GM18907 (cell line): Measurements from ENCODE around the gene CAPZB.
"Not testable (repeated sequence)": the region's sequence is repeated elsewhere in the genome, so short reads cannot be mapped to it uniquely, and the experiment has no call there.

Experiments
- ATAC-seq: cut with Tn5 transposase; IDR thresholded peaks from one replicate; pipeline ENCODE4 v1.9.1; 2021; ENCODE audit warnings: mild to moderate bottlenecking, moderate library complexity; ENCODE audit not compliant: unreplicated experiment

The CAPZB gene

DNA sequence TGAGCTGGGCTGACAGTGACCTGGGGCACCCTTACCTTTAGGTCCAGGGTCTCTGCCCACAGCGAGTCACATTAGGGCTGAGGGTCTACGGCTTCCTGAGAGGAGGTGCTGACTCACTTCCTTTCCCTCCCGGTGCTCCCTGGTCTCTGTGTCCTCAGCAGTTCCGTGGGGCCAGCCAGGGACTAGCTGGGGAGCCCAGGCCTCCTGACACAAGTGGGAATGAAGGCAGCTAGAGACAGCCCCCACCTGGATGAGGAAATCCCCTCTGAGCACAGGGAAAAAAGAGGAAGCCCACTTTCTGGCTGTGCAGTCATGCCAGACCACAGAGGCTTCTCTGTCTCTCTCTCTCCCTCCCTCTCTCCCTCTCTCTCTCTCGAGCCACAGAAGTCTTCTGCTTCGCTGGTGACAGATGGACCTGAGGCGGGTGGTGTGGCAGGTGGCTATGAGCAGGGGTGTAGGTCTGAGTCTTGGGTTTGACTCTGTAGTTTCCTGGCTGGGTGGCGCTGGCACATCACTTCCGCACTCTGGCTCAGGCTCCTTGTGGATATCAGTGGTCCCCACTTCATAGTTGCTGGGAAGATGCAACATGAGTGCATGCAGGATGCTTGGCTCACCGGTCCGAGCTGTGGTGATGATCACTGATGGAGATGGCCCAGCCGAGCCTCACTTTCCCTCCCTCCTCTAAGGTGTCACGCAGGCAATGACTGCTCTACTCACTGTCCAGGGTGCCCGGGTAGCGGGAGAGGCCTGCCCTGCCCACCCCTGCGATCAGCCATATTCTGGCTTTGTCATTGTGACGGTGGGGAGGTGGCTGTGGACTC, 169.8 kb downstream of the CAPZB start:
- peak; percentile 36 for ATAC-seq

DNA sequence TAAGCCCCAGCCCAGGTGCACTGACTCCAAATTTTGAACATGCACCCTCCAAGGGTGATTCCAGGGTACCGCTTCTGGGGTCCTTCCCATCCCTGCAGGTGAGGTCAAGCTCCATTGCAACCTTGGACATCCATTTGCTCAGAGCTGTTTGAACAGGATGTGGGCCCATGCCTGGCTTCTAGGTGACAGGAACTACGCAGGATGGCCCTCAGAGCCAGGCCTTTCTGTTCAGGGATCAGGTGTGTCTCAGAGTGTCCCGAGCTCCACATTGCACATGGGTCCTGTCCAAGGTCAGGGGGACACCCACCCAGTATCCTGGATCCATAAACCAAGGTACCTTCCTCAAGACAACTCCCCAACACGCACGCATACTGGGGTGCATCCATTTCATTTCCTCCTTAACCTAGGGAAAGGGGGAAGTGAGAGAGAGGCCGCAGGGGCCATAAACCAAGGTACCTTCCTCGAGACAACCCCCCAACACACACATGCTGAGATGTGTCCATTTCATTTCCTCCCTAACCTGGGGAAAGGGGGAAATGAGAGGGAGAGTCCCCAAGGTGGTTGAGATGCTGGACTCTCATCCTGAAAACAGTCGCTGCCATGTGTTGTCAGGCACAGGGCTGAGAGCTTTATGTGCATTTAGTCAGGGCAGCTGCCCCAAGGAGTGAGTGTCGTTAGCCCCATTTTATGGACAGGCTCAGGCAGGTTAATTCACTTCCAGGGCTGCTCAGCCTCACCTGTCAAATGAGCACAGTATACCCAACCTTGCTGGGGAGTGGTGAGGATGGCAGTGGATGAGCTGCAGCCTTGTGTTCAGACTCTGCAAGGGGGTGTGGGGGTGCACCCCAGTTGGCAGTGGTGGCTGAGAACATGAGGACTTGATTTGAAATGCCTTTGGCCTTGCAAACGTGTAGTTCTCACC, 171.1 kb downstream of the CAPZB start:
- ATAC-seq, result no peak

DNA sequence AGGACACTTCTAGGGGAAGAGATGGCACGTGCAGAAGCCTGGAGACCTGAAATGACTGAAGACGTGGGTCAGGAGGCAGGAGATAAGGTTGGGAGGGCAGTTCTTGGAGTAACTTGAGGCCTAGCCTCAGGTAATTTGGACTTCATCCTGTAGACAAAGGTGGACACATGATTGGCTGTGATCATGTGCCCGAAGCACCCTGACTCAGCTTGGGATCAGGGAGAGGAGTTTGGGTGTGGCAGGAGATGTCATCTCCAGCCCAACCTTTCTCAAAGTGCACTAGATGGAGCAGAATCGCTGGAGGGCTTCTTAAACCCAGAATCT, 171.7 kb downstream of the CAPZB start:
- no peak for ATAC-seq

DNA sequence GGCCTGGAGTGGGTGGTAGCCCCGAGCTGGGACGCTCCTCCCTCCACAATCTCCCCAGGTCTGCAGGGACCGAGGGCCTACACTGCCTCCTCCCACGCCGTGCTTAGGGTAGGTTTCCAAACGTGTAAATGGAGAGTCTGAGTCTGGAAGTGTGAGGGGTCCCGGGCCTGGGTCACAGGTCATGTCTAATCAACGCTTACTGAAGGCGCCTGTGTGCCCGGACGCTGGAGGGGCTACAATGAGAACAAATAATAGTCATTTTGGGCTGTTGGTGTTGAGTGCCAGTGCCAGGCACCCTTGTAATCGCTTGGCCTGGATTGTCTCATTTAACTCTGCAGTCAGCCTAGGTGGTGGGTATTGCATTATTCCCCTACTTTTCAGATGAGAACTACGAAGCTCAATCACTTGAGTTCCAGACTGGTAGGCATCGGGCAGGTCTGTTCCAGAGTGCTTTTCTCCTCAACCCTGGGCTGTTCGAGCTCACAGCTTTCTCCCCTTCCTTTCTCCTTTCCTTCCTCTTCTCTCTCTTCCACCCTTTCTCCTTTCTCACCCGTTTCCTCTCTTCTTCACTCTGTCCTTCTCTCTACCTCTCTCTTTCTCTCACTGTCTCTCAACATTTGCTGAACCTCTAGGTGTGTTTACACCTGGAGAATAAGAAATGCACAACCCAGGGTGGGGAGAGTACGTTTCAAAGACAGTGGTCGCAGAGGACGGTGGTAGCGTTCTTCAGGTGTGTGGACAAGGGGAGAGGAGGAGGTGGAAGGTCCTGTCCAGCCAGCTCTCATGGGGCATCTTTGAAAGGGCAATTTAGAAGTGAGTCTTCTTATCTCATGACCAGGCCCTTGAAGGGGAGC, 172.3 kb downstream of the CAPZB start:
- ATAC-seq, result peak; percentile 9

DNA sequence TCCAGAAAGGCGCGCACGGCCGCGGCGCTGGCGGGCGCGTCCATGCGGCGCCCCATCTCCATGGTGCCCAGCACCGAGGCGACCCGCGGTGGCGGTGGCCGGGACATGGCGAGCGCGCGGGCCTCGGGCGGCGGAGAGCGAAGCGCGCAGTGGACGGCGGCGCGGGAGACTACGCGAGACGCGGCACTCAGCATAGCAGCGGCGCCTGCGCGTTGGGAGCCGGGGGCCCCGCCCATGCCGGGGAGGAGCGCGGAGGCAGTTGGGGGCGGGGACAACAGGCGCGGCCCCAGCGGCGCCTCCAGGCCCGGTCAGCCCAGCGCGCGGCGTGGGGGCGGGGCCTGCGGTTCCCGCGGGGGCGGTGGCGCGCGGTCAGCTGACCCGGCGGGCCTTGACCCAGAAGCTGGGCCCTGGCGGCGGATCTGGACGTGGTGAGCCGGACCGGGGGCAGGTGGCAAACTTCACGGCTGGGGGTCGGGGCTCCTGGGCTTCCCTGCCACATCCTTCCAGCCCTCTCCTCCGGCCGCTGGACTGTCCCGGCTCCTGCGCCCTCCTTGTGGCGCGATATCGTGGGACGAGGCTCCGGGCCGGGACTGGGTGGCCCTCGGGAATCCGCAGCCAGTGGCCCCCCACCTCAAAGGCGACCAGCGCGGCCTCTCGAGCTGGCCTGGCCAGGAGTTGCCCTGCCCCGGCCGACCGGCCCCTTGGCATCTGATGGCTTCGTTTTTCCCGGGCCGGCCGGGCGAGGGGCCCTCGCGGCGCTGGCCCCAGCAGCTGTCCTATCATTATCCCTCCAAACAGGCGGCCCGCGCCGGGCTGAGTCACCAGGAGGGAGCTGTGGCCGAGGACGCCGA, 173.2 kb downstream of the CAPZB start, which contains the start of the genes AKR7A2 and SLC66A1:
TSS of gene AKR7A2 (minus strand) at position 214 of the 851 bp plus-strand sequence. CDS start at position 194, 20 bp downstream.
TSS of gene SLC66A1 (plus strand) at position 396 of the 851 bp plus-strand sequence. CDS start 5,352 bp downstream, outside the sequence.
- peak; percentile 78 for ATAC-seq

DNA sequence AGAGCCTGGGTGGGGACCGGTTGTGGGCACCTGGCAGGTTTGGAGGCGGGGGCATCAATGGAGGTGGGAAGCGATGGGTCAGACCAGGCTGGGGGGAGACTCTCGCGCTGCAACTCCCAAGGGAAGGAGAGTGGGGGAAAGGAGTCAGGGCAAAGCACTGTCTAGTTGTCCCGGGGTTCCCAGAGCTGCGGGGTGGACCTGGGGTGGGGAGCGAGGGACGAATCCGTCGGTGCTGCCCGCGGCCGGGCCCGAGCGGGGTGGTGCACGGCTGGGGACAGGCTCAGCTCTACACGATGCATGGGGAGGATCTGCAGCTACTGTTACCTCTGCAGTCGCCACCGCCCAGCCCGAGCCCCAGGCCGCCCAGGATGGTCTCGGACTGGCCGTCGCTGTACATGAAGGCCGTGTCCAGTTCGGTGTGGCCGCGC, 173.8 kb downstream of the CAPZB start:
- ATAC-seq, result peak; percentile 14

DNA sequence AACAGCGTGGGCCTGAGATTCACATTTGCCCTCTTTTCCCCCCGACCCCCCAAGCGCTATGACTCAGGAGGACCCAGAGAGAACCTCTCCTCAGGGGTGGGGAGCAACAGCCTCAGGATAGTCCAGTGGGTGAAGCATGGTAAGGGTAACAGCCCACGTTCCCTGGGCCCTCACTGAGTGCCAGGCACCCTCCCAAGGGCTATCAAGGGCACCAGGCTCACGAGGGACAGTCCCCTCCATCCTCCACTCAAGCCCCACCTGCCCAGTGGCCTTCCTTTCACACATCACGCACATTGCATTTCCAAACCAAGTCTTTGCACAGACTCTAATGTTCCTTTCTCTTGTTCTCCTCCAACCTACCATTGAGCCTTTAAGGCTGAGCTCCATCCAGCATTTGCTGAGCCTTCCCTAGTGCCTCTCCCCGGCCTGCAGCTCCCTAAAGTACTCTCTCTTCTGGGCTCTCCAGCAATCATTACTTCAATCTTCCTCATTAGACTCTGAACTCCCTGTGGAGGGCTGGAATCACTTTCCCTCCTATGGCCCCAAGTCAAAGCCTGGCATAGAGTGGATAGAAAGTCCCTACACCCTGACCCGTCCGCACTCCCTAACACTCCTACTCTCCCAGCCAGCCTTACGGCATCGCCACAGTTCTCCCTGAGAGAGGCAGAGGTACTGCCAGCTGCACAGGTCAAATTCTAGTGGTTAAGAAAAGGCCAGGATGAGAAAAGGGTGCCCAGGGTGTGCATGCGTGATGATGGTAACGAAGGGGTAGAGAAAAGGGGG, 174.4 kb downstream of the CAPZB start:
- no peak for ATAC-seq

DNA sequence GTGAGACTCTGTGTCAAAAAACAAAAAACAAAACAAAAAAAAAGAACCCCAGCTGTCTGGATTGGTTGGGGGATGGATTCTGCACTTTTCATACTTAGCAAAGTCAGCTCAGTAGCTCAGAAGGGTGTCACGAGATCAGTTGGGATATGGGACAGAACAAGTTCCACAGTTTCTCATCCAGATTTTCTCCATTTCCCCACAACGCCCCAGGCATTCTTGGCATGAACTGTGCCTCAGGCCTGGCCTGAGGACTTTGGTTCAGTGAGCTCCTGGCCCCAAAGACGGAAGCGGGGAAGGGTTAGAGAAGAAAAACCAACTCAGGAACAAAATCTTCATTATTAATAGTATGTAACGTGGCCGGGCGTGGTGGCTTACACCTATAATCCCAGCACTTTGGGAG, 175.3 kb downstream of the CAPZB start:
- no peak for ATAC-seq

DNA sequence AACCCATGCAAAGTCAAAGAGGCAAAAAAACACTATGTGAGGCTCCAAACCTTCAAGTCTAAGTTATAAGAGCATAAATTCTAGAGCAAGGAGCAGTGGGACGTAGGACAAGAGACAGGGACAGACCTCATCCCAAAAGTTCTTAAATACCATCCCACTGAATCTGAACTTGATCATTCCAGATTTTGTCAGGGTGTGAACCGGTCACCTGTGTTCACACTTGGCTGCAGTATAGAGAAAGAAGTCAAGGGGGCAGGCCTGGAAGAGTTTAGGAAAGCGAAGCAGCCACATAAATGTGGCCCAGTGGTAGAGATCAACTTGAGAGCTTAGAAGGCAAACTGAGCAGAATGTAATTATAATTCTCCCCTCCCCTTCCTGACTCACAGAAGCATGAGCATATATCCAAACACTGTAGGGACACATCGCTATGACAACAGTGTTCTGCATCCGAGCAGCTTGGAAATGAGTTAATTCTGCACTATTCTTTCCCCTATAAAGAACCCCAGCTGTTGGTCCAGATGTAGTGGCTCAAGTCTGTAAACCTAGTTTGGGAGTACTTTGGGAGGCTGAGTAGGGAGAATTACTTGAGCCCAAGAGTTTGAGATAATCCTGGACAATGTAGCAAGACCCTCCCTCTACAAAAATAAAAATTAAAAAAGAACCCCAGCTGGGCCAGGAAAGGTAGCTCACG, 176.1 kb downstream of the CAPZB start:
- no peak for ATAC-seq

DNA sequence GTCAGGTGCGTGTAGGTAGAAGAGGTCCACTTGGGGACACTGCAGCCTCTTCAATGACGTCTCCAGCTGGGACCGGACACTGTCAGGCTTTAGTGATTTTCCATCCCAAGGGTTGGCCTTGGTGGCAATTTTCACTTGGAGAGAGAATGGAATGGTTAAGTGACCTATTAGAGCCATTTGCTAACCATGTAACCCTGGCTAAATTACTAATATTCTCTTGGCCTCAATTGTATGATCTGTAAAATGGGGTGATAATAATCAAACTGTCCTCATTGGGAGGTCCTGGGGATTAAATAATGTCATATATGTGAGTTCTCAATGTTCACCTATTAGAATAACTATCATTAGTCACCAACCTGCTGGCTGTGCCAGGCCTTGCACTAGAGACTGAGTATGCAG, 176.8 kb downstream of the CAPZB start:
- ATAC-seq, result no peak

DNA sequence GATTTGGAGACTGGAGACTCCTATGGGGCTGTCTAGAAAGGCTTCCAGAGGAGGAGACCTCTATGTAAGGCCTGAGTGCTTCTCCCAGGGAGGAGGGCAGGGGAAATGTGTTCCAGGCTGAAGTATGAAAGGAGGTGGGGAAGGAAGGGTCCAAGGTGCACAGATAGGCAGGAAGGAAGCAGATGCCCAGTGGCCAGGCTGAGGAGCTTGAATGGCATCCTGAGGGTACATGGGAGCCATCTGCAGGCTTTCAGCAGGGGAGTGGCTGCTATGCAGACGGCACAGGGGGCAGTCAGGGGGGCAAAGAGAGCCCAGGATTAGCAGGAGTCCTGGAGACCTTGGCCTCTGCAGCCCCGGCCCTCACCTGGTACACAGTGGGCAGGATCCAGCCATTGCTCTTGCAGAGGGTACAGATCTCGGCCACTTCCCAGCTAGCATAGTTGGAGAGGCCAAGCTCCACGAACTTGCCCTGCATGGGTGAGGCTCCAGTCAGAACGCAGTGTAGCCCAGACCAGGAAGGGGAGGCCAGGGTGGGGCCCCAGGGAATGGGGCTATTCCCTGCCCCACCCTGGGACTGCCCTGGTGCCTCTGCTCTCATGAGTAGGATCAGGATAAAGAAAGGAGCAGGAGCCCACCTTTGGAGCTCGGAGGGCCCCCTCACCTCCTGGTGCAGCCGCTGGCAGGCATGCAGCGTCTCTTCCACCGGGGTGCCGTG, 177.4 kb downstream of the CAPZB start:
- ATAC-seq, result no peak

DNA sequence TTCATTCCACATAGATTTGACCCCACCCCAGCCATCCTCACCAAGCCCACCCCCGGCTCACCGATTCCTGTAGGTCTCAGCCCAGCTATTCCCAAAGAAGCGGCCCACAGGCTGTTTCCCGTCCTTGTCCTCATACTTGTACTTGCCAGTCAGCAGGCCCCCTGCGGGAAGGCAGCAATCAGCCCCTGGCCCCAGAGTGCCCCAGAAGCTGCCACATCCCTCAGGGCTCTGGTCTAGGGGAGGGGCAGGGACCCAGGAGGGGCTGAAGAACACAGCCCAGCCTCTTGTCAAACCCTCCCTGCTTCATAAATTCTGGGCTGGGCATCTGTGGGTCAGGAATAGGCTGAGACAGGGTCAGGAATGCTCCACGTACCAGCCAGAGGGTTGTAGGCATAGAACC, 178.4 kb downstream of the CAPZB start:
- ATAC-seq, result no peak

DNA sequence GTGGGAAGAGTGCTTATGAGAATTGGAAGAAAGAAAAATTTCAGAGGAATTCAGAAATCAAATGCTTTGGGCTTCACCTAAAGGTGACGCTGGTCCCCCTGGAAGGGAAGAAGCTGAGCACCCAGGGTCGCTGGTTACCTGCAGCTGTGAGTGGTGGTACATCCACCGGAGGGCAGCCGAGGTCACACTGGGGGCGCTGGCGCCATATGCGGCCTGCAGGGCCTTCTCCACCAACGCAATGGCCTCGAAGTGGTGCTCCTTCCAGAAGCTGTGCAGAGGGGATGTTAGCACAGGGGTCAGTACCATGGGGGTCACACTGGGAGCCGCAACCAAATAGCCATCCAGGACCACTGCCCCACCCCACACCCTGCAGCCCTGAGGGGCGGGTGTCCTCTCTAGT, 179.5 kb downstream of the CAPZB start:
- ATAC-seq, result no peak

DNA sequence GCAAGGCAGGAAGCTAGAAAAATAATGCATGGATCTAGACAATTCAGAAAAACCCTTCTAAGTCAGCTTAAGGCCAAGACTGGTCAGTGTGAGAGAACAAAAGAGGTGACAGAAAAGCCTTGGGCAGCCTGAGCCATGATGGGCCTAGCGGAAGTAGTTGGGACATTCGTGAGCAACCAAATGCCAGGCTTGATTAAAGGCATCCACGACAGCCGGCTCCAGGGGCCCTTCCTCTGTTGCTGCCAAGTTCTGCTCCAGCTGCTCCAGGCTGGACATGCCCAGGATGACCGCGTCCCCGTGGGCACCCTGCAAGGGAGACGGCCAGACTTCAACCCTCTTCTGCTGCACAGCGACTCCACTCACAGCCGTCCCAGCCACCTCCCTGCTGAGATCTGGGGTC, 181.3 kb downstream of the CAPZB start:
- not testable (repeated sequence) for ATAC-seq

DNA sequence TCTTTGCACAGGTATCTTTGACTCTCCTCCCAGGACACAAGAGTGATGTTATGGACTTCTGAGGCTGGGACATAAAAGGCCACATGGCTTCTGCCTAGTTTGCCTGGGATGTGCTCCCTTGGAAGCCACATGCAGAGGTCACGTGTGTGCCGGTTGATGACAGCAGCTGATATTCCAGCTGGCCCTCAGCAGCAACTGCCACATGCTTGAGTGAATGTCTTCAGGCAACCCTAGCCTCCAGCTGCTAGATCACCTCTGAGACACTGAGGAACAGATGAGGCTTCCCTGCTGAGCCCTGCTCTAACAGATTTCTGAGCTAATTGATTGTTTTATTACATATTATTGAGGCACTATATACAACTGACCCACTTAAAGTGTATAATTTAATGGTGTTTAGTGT, 185.1 kb downstream of the CAPZB start:
- ATAC-seq, result no peak

DNA sequence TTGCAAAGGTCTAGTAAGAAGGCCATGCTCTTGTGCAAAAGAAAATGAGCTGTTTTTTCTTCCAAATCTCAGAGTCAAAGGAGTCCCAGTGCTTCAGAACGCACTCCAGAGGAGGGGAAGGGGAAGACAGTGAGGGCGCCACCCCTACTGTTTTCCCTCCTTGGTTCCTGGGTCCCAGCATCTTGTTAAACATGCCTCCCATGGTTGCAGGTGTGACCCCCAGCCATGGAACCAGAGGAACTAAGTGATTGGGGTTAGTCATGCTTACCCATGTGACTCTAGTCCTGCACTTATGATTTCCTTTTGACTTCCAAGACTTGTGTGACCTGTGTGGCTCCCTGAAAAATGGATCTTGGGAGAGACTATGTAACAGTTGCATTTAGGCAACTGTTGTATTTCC, 190.7 kb downstream of the CAPZB start:
- no peak for ATAC-seq

DNA sequence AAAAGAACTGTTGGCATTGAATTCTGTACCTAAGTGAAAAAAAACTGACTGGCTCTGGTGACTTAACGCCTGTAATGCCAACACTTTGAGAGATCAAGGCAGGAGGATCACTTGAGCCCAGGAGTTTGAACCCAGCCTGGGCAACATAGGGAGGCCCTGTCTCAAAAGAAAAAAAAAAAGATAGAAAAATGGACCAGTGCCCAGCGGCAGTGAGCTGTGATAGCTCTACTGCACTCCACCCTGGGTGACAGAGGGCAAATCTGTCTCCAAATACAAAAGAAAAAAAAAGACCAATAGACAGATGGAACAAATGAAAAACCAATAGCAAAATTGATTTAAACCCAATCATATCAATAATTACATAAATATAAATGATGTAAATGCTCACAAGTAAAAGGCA, 196.1 kb downstream of the CAPZB start:
- no peak for ATAC-seq
